ENCODE data around the gene XK. TPM values are rescaled to one million over a fixed set of nuclear protein-coding genes. Genes with fewer than 3 reads are reported as not detected.
A peak's percentile ranks its signal among the peaks of the same experiment; 100 is the strongest.
"Not testable (repeated sequence)": the region's sequence is repeated elsewhere in the genome, so short reads cannot be mapped to it uniquely, and the experiment has no call there.

Gene XK
- total RNA-seq, 6 experiments from 2014 or later: not detected

DNA sequence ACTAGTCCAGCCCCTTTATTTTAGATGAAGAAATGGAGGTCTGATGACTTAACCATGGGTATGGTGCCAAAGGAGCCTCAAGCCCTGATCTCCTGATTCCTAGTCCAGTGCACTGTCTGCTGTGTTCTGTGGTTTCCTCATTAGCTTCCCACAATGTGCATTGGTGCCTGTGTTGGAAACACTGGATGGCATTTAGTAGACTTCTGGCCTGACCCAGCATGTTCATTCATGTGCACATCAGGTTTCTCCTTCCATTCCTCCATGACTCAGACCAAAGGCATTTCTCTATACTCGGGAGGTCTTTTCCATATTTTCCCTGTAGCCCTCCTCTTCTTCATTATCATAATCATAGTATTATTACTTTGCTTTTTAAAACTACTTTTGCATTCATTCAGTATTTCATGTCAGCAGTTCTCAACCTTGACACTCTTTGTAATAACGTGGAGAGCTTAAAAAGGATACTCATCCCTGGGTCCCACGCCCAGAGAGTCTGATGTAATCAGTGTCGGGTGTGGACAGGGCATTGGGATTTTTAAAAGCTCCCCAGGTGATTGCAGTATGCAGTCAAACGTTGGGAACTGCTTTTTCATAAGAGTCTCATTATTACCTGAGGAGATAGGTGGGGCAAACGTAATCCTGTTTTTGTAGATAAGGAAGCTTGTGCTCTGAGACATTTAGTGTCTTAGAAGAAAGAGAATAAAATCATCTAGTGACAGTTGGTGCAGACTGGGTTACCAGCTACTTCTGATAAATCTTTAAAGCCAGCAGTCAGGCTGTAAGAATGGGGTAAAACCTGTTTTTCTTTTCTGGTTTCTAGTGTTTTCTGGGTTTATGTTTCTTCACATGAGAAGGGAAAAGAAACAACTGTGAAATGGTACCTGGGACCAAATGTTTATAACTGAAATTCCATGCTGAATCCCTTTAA, 40.9 kb upstream of the XK start:
- no peaks in the 10 kb centered on the region for H3K27me3 Mint-ChIP-seq (ENCODE audit: insufficient read depth)

DNA sequence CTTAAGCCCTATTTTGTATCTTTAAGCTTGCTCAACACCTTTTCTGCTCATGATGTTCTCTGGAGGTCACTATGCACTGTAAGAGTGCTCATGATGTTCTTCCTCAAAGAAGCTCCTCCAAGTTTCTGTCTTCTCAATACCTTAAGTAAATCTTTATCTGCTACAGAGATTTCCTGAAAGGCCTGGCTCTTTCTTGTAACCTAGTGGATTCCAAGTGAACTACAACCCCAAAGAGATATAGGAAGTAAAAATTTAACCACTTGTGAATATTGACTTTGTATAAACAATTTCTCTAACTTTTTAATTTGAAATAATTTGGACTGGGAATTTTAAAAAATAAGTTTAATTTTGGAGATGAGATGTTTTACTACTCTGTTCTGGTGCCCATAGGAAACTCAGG, 39.3 kb upstream of the XK start:
- no peaks in the 10 kb centered on the region; the same call in 1 of the 2 replicates for H3K9me3 Mint-ChIP-seq

More for the DNA sequence above, 40.9 kb upstream of the XK start:
- no peak for TF ChIP-seq CTCF (IDR thresholded peaks at IDR 0.05)
- no peak for DNase-seq
- Mint-ChIP-seq H3K4me1 (ENCODE audit: low read depth) (no peaks in the 10 kb centered on the region), H3K27ac (no peak overlapping the region), H3K4me3 (no peak overlapping the region), H3K36me3 (ENCODE audit: low read depth) (no peaks in the 10 kb centered on the region), H3K9me3 (no peaks in the 10 kb centered on the region; the same call in 1 of the 2 replicates)

GRCh38 chrX:37650879-37651278, 34.7 kb upstream of the XK start:
- H3K36me3 Mint-ChIP-seq (ENCODE audit: low read depth); H3K27ac Mint-ChIP-seq; H3K4me3 Mint-ChIP-seq; H3K27me3 Mint-ChIP-seq (ENCODE audit: insufficient read depth); DNase-seq; H3K4me1 Mint-ChIP-seq (ENCODE audit: low read depth); H3K9me3 Mint-ChIP-seq: not testable (repeated sequence)

More for the DNA sequence above, 39.3 kb upstream of the XK start:
- Mint-ChIP-seq H3K4me3 (no peak overlapping the region), H3K27me3 (ENCODE audit: insufficient read depth) (no peaks in the 10 kb centered on the region), H3K4me1 (ENCODE audit: low read depth) (no peaks in the 10 kb centered on the region), H3K36me3 (ENCODE audit: low read depth) (no peaks in the 10 kb centered on the region), H3K27ac (no peak overlapping the region)
- 0 out of 2 replicates have a peak, but pooled peaks have one; percentile 13 for TF ChIP-seq CTCF (IDR thresholded peaks at IDR 0.05)
- DNase-seq: no peak

- Mint-ChIP-seq H3K27ac (no peak overlapping the region), H3K27me3 (ENCODE audit: insufficient read depth) (no peaks in the 10 kb centered on the region), H3K9me3 (no peaks in the 10 kb centered on the region), H3K36me3 (ENCODE audit: low read depth) (no peaks in the 10 kb centered on the region), H3K4me1 (ENCODE audit: low read depth) (no peaks in the 10 kb centered on the region), H3K4me3 (no peak overlapping the region)
- TF ChIP-seq CTCF (IDR thresholded peaks at IDR 0.05): no peak
- DNase-seq: no peak
These were observed 33.6 kb upstream of the XK start for GRCh38 chrX:37651921-37652452.

DNA sequence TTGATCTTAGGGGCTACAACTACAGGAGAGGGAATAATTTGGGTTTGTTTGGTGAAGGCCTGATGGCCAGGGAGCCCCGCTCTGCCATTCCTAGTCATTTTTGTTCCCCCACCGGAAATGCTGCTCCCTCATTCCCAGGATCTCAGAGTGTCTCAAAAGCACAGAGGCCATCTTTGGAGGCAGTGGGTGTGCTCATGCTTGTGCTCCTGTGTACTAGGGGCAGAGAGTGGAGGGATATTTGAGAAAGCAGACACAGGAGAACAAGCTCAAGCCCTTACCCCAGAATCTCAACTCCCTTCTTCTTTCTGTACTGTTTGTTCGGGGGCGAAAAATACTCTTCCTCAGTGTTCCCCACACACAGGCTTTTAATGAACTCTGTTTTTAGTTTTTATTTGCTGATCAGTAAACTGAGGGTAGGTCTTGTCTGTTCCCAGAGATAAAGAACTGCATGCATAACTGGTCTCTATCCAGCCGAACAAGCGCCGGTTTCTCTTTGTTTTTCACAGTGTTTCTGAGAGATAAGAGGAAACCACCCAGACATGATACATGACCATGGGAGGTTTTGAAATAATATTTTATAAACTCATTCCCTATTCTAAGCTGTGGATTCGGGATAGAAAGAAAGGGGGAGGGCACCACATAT, 32.9 kb upstream of the XK start:
- H3K9me3 Mint-ChIP-seq: no peaks in the 10 kb centered on the region
- H3K4me3 Mint-ChIP-seq: no peak overlapping the region
- no peak for TF ChIP-seq CTCF (IDR thresholded peaks at IDR 0.05)
- no peak overlapping the region for H3K27ac Mint-ChIP-seq
- H3K27me3 Mint-ChIP-seq (ENCODE audit: insufficient read depth): no peaks in the 10 kb centered on the region
- H3K36me3 Mint-ChIP-seq (ENCODE audit: low read depth): no peaks in the 10 kb centered on the region
- H3K4me1 Mint-ChIP-seq (ENCODE audit: low read depth): no peaks in the 10 kb centered on the region
- DNase-seq: no peak

All from HFFc6 (cell line).